OCI-LY1 (cell line): ENCODE data around the gene ZNF862.

Source experiments
- H2AFZ ChIP-seq: fragments of 200-600 bp; sonication (generic), shearing (Covaris generic); 2 replicates; pipeline ENCODE4 v1.6.0; 2014; ENCODE audit warnings: antibody characterized with exemption, mild to moderate bottlenecking, low read length
- H3F3A ChIP-seq: fragments of 200-600 bp; sonication (generic), shearing (Covaris generic); 2 replicates; pipeline ENCODE4 v1.6.0; 2014; ENCODE audit warnings: mild to moderate bottlenecking, antibody characterized with exemption, low read length, moderate library complexity; ENCODE audit not compliant: insufficient read depth
- H3K27ac ChIP-seq: fragments of 200-600 bp; sonication (generic); 2 replicates; pipeline ENCODE4 v1.5.1; 2014; ENCODE audit warnings: low read length, mixed run types, mild to moderate bottlenecking, low read depth; ENCODE audit not compliant: poor library complexity, severe bottlenecking
- H3K27me3 ChIP-seq: fragments of 200-600 bp; sonication (generic); 2 replicates; pipeline ENCODE4 v1.6.0; 2014; ENCODE audit warnings: antibody characterized with exemption, mild to moderate bottlenecking, low read length, moderate library complexity; ENCODE audit not compliant: insufficient read depth
- H3K36me3 ChIP-seq: fragments of 200-600 bp; sonication (generic); 2 replicates; pipeline ENCODE4 v1.6.1; 2014; ENCODE audit warnings: mild to moderate bottlenecking, antibody characterized with exemption, low read length, moderate library complexity, mixed read lengths; ENCODE audit not compliant: insufficient read depth
- H3K4me1 ChIP-seq: fragments of 200-600 bp; sonication (generic); 2 replicates; pipeline ENCODE4 v1.5.1; 2014; ENCODE audit warnings: mild to moderate bottlenecking, low read length, moderate library complexity; ENCODE audit not compliant: insufficient read depth, severe bottlenecking
- H3K4me2 ChIP-seq: fragments of 200-600 bp; sonication (generic), shearing (Covaris generic); 2 replicates; pipeline ENCODE4 v1.6.1; 2014; ENCODE audit warnings: low read length
- H3K4me3 ChIP-seq: fragments of 200-600 bp; sonication (generic); 2 replicates; pipeline ENCODE4 v1.5.1; 2014; ENCODE audit warnings: low read length, low read depth, mild to moderate bottlenecking, mixed read lengths; ENCODE audit not compliant: poor library complexity, severe bottlenecking
- H3K79me2 ChIP-seq: fragments of 200-600 bp; shearing (Covaris generic); 2 replicates; pipeline ENCODE4 v1.6.1; 2016; ENCODE audit warnings: mixed run types, low read length, mixed read lengths; ENCODE audit not compliant: insufficient read depth
- H3K9ac ChIP-seq: fragments of 200-600 bp; sonication (generic), shearing (Covaris generic); 2 replicates; pipeline ENCODE4 v1.6.1; 2014; ENCODE audit warnings: mild to moderate bottlenecking, low read length, mixed read lengths
- H3K9me2 ChIP-seq: fragments of 200-600 bp; sonication (generic), shearing (Covaris generic); 2 replicates; pipeline ENCODE4 v1.6.1; 2014; ENCODE audit warnings: low read depth, mild to moderate bottlenecking, low read length, mixed read lengths
- H3K9me3 ChIP-seq: fragments of 200-600 bp; shearing (Covaris generic); 2 replicates; pipeline ENCODE4 v1.6.1; 2014; ENCODE audit warnings: low read length, mixed read lengths
- H4K20me1 ChIP-seq: fragments of 200-600 bp; sonication (generic), shearing (Covaris generic); 2 replicates; pipeline ENCODE4 v1.6.0; 2016; ENCODE audit warnings: mild to moderate bottlenecking, low read length; ENCODE audit not compliant: insufficient read depth
- CTCF ChIP-seq: fragments of 200-600 bp; sonication (generic), shearing (Covaris generic); IDR thresholded peaks from 2 replicates; pipeline ENCODE4 v1.5.1; 2017; ENCODE audit warnings: mild to moderate bottlenecking, antibody characterized with exemption, low read length, moderate library complexity, mixed read lengths
- EZH2 ChIP-seq: fragments of 200-600 bp; sonication (generic), shearing (Covaris generic); IDR thresholded peaks from 2 replicates; pipeline ENCODE4 v1.8.0; 2017; ENCODE audit warnings: borderline replicate concordance, mixed run types, mild to moderate bottlenecking, antibody characterized with exemption, low read length, moderate library complexity, mixed read lengths

Gene ZNF862

GRCh38 chr7:149853157-149853556 is 15.0 kb downstream of the ZNF862 start:
- no peak overlapping the region for H3K4me3 ChIP-seq
- no peak overlapping the region for H3K27ac ChIP-seq
- no peaks in the 10 kb centered on the region for H3K9me2 ChIP-seq
- TF ChIP-seq EZH2, result no peak
- no peak for TF ChIP-seq CTCF
- no peak overlapping the region for H3K4me2 ChIP-seq
- H3K9ac ChIP-seq, result no peak overlapping the region
- H3K27me3 ChIP-seq, result no peaks in the 10 kb centered on the region; the same call in 1 of the 2 replicates
- H2AFZ ChIP-seq, result no peak overlapping the region
- no peaks in the 10 kb centered on the region for H3K4me1 ChIP-seq
- H3F3A ChIP-seq, result no peaks in the 10 kb centered on the region
- no peaks in the 10 kb centered on the region for H3K9me3 ChIP-seq
- no peaks in the 10 kb centered on the region for H4K20me1 ChIP-seq
- no peaks in the 10 kb centered on the region for H3K79me2 ChIP-seq
- no peaks in the 10 kb centered on the region for H3K36me3 ChIP-seq

GRCh38 chr7:149854611-149855360 is 16.6 kb downstream of the ZNF862 start:
- Histone ChIP-seq H3K4me2 (no peak overlapping the region), H3K36me3 (no peaks in the 10 kb centered on the region), H2AFZ (no peak overlapping the region), H3K27ac (no peak overlapping the region), H3K27me3 (no peaks in the 10 kb centered on the region; the same call in 1 of the 2 replicates), H3K9me2 (no peaks in the 10 kb centered on the region), H3K79me2 (no peaks in the 10 kb centered on the region), H3K9ac (no peak overlapping the region), H3K9me3 (no peaks in the 10 kb centered on the region), H3F3A (no peaks in the 10 kb centered on the region), H3K4me3 (no peak overlapping the region), H4K20me1 (no peaks in the 10 kb centered on the region), H3K4me1 (no peaks in the 10 kb centered on the region)
- no peak for TF ChIP-seq CTCF
- TF ChIP-seq EZH2, result no peak

- Histone ChIP-seq H3K79me2 (no peaks in the 10 kb centered on the region), H3K36me3 (no peaks in the 10 kb centered on the region), H3F3A (no peaks in the 10 kb centered on the region), H3K4me2 (no peak overlapping the region), H3K4me1 (no peaks in the 10 kb centered on the region), H3K9me3 (no peaks in the 10 kb centered on the region), H4K20me1 (no peaks in the 10 kb centered on the region), H3K9ac (no peak overlapping the region), H2AFZ (no peak overlapping the region), H3K27me3 (no peaks in the 10 kb centered on the region; the same call in 1 of the 2 replicates), H3K9me2 (no peaks in the 10 kb centered on the region), H3K4me3 (no peak overlapping the region), H3K27ac (no peak overlapping the region)
- no peak for TF ChIP-seq CTCF
- no peak for TF ChIP-seq EZH2
Measured at GRCh38 chr7:149855361-149856305, 17.5 kb downstream of the ZNF862 start.
